Measurements from ENCODE around the gene MECP2. TPM values are rescaled to one million over a fixed set of nuclear protein-coding genes. Genes with fewer than 3 reads are reported as not detected.

Gene MECP2
- total and polyA plus RNA-seq, 12 donors, result 16.9 to 67.7 (median 53.2) TPM

GRCh38 chrX:154030266-154030665 lies 67.3 kb downstream of the MECP2 start:
- no peak overlapping the region for H3K4me3 ChIP-seq
- H3K27ac ChIP-seq, result no peak overlapping the region
- TF ChIP-seq CTCF (IDR thresholded peaks at IDR 0.05) (no peak), POLR2A (IDR thresholded peaks at IDR 0.05) (no peak)
- H3K36me3 ChIP-seq (replicated peaks in 1 of 2), result peaks cover 0 to 25% of the 10 kb centered on the region in 2 donors
- no peaks in the 10 kb centered on the region for H3K9me3 ChIP-seq (replicated peaks in 1 of 3)
- WGBS, 4 donors, result 71 to 84% (median 78%) methylated on average over 5 to 20 of the region's 20 CpGs
- H3K27me3 ChIP-seq, result peaks cover 10% of the 10 kb centered on the region
- peaks cover 6 to 11% of the 10 kb centered on the region in 2 donors for H3K4me1 ChIP-seq (replicated peaks in 1 of 2)
- intact Hi-C loops (cut with DNase I), result no loop called here
- DNase-seq, result peak in 1 of 7 donors; percentile 42

GRCh38 chrX:154029439-154029838 lies 68.1 kb downstream of the MECP2 start:
- Histone ChIP-seq H3K27me3 (peaks cover 10% of the 10 kb centered on the region), H3K36me3 (replicated peaks in 1 of 2) (peaks cover 0 to 25% of the 10 kb centered on the region in 2 donors), H3K9me3 (replicated peaks in 1 of 3) (no peaks in the 10 kb centered on the region), H3K27ac (peak overlapping the region in 2 of 5 donors; percentile 32 to 34), H3K4me1 (replicated peaks in 1 of 2) (peaks cover 6 to 11% of the 10 kb centered on the region in 2 donors), H3K4me3 (no peak overlapping the region)
- TF ChIP-seq CTCF (IDR thresholded peaks at IDR 0.05) (no peak), POLR2A (IDR thresholded peaks at IDR 0.05) (no peak)
- intact Hi-C loops (cut with DNase I), result no loop called here
- no peak for DNase-seq
- WGBS, 4 donors, result 74 to 80% (median 78%) methylated on average over 2 to 8 of the region's 8 CpGs

GRCh38 chrX:154028502-154029184 lies 68.9 kb downstream of the MECP2 start:
- Histone ChIP-seq H3K9me3 (replicated peaks in 1 of 3) (no peaks in the 10 kb centered on the region), H3K4me3 (no peak overlapping the region), H3K36me3 (replicated peaks in 1 of 2) (peaks cover 0 to 25% of the 10 kb centered on the region in 2 donors), H3K27me3 (peaks cover 6% of the 10 kb centered on the region), H3K4me1 (replicated peaks in 1 of 2) (peaks cover 6 to 11% of the 10 kb centered on the region in 2 donors), H3K27ac (peak overlapping the region in 2 of 5 donors; percentile 32 to 34)
- WGBS, 4 donors, result 51 to 60% (median 55%) methylated on average over 4 to 13 of the region's 13 CpGs
- intact Hi-C loops (cut with DNase I), result no loop called here
- DNase-seq, result peak in 1 of 7 donors; percentile 40
- TF ChIP-seq CTCF (IDR thresholded peaks at IDR 0.05) (no peak), POLR2A (IDR thresholded peaks at IDR 0.05) (no peak)

GRCh38 chrX:154027986-154028385 lies 69.5 kb downstream of the MECP2 start:
- TF ChIP-seq POLR2A (IDR thresholded peaks at IDR 0.05), result no peak
- TF ChIP-seq CTCF (IDR thresholded peaks at IDR 0.05), result no peak
- Histone ChIP-seq H3K27ac (peak overlapping the region in 2 of 5 donors; percentile 1 to 34), H3K9me3 (replicated peaks in 1 of 3) (no peaks in the 10 kb centered on the region), H3K4me1 (replicated peaks in 1 of 2) (peaks cover 6 to 11% of the 10 kb centered on the region in 2 donors), H3K36me3 (replicated peaks in 1 of 2) (peaks cover 0 to 25% of the 10 kb centered on the region in 2 donors), H3K27me3 (no peaks in the 10 kb centered on the region), H3K4me3 (no peak overlapping the region)
- DNase-seq, result no peak
- 59 to 80% (median 72%) methylated on average over 1 of the region's 1 CpG for WGBS, 4 donors
- intact Hi-C loops (cut with DNase I), result no loop called here
